Testis (tissue), 2 donors: ENCODE results near the gene OSBPL5.

Experiments
- POLR2A ChIP-seq: fragments of 450-650 bp; IDR thresholded peaks from one replicate; pipeline ENCODE4 v1.6.1; 2017; ENCODE audit warnings: antibody characterized with exemption, mild to moderate bottlenecking, moderate library complexity
- TF ChIP-seq, protein P1 (sequence below), 3 experiments: fragments of 450-650 bp in 2 of 3; fragments of 200-600 bp in 1 of 3; sonication (generic) in 1 of 3; IDR thresholded peaks; one replicate each; pipeline ENCODE4 v1.5.1; 2016 to 2019; ENCODE audit warnings: antibody characterized with exemption in 3 of 3, mild to moderate bottlenecking in 2 of 3, moderate library complexity in 1 of 3

GRCh38 chr11:3046641-3047040 is 118.5 kb downstream of the OSBPL5 start:
- TF ChIP-seq, protein P1, sequence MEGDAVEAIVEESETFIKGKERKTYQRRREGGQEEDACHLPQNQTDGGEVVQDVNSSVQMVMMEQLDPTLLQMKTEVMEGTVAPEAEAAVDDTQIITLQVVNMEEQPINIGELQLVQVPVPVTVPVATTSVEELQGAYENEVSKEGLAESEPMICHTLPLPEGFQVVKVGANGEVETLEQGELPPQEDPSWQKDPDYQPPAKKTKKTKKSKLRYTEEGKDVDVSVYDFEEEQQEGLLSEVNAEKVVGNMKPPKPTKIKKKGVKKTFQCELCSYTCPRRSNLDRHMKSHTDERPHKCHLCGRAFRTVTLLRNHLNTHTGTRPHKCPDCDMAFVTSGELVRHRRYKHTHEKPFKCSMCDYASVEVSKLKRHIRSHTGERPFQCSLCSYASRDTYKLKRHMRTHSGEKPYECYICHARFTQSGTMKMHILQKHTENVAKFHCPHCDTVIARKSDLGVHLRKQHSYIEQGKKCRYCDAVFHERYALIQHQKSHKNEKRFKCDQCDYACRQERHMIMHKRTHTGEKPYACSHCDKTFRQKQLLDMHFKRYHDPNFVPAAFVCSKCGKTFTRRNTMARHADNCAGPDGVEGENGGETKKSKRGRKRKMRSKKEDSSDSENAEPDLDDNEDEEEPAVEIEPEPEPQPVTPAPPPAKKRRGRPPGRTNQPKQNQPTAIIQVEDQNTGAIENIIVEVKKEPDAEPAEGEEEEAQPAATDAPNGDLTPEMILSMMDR (IDR thresholded peaks at IDR 0.05) = no peak
- no peak for TF ChIP-seq POLR2A
